A549 (cell line): ENCODE data around the gene AFF2.

Experiments used
- KDM1A ChIP-seq: fragments of 200-600 bp; sonication (generic); IDR thresholded peaks from 2 replicates; pipeline ENCODE4 v1.6.1; 2016; ENCODE audit warnings: low read depth, mild to moderate bottlenecking
- POLR2A ChIP-seq: IDR thresholded peaks from 2 replicates; pipeline ENCODE4 v1.6.1; 2012; ENCODE audit warnings: mild to moderate bottlenecking, low read length

GRCh38 chrX:148713981-148714380, 213.6 kb downstream of the AFF2 start:
- TF ChIP-seq POLR2A (no peak), KDM1A (no peak)
